HepG2 (cell line): ENCODE measurements around the gene PLAC9. TPM values are rescaled to one million over a fixed set of nuclear protein-coding genes. Genes with fewer than 3 reads are reported as not detected.

Experiments
- ATAC-seq: fragments of 200-7000 bp; cut with Tn5 transposase; 3 replicates; pipeline ENCODE4 v1.9.1; 2020; ENCODE audit warnings: mild to moderate bottlenecking, moderate library complexity
- BruUV-seq: library from RNA; stranded (reverse); fragments of 400-500 nt; replicated peaks from 2 replicates; lab custom pipeline; 2021; lab: Mats Ljungman, UMichigan
- CTCF ChIA-PET: fragments of 300-600 bp; formaldehyde crosslinking; extraction: SDS; loops from one replicate; lab custom pipeline; 2021; ENCODE audit warnings: low total read pairs, inconsistent platforms, low intra/inter-chr PET ratio; lab: Yijun Ruan, JAX
- POLR2A ChIA-PET: fragments of 350-600 bp; sonication (Branson Sonifier 250); formaldehyde crosslinking; loops from one replicate; lab custom pipeline; 2020; ENCODE audit warnings: antibody characterized with exemption, inconsistent platforms; lab: Yijun Ruan, JAX
- DNase-seq: peaks from one replicate; pipeline ENCODE4 v3.0.0-alpha.2; 2015; ENCODE audit warnings: low spot score
- FAIRE-seq: peaks from 3 replicates; lab custom pipeline; 2011; peaks lifted over from hg19 to GRCh38; lab: Jason Lieb, UNC
- H2AFZ ChIP-seq: one replicate; pipeline ENCODE4 v1.6.1; 2011; ENCODE audit warnings: low read length, inconsistent platforms
- H3K27ac ChIP-seq: fragments of 300-600 bp; 3 replicates; pipeline ENCODE4 v1.8.0; 2011; ENCODE audit warnings: mixed run types, mild to moderate bottlenecking, mixed read lengths, low read length, inconsistent platforms; ENCODE audit not compliant: insufficient read depth; ENCODE audit errors: extremely low read length
- H3K27me3 ChIP-seq, 2 experiments: fragments of 200-600 bp in 1 of 2; 2 replicates in 1 of 2; 3 replicates in 1 of 2; pipeline versions ENCODE4 v1.6.0 to v1.8.0; 2011; ENCODE audit warnings: low read length in 2 of 2, mild to moderate bottlenecking in 2 of 2, moderate library complexity in 2 of 2, inconsistent platforms in 1 of 2; ENCODE audit not compliant: insufficient read depth in 2 of 2, control insufficient read depth in 1 of 2
- H3K36me3 ChIP-seq, 2 experiments: fragments of 200-600 bp in 1 of 2; replicated peaks in 1 of 2; 2 replicates in 1 of 2; 3 replicates in 1 of 2; pipeline versions ENCODE4 v1.5.1 to v1.8.0; 2011; ENCODE audit warnings: low read length in 2 of 2, inconsistent platforms in 1 of 2; ENCODE audit not compliant: insufficient read depth in 2 of 2, control insufficient read depth in 1 of 2
- H3K4me1 ChIP-seq: 2 replicates; pipeline ENCODE4 v1.5.1; 2012; ENCODE audit warnings: low read length, inconsistent platforms; ENCODE audit not compliant: insufficient read depth
- H3K4me2 ChIP-seq: 2 replicates; pipeline ENCODE4 v1.6.0; 2011; ENCODE audit warnings: low read depth, low read length, inconsistent platforms
- H3K4me3 ChIP-seq, 3 experiments: fragments of 200-600 bp in 1 of 3; sonication (generic), shearing (Covaris generic) in 1 of 3; replicated peaks in 1 of 3; 2 replicates each; pipeline ENCODE4 v1.5.1; 2011 to 2016; ENCODE audit warnings: low read length in 3 of 3, inconsistent platforms in 2 of 3, low read depth in 2 of 3, mild to moderate bottlenecking in 2 of 3, control low read depth in 1 of 3, mixed read lengths in 1 of 3; ENCODE audit not compliant: insufficient read depth in 1 of 3
- H3K79me2 ChIP-seq: one replicate; pipeline ENCODE4 v1.6.1; 2011; ENCODE audit warnings: low read length, inconsistent platforms; ENCODE audit not compliant: insufficient read depth
- H3K9ac ChIP-seq: 2 replicates; pipeline ENCODE4 v1.6.0; 2011; ENCODE audit warnings: mild to moderate bottlenecking, low read depth, low read length, inconsistent platforms; ENCODE audit not compliant: insufficient read depth
- H3K9me3 ChIP-seq: 2 replicates; pipeline ENCODE4 v1.5.1; 2012; ENCODE audit warnings: mild to moderate bottlenecking, low read length
- H4K20me1 ChIP-seq: 2 replicates; pipeline ENCODE4 v1.6.0; 2011; ENCODE audit warnings: inconsistent platforms, mild to moderate bottlenecking, low read length, moderate library complexity; ENCODE audit not compliant: insufficient read depth
- BORCS8-MEF2B ChIP-seq: sonication (generic); formaldehyde crosslinking; IDR thresholded peaks from 2 replicates; pipeline ENCODE4 v1.8.0; 2022; ENCODE audit warnings: mild to moderate bottlenecking, missing genetic modification reagents
- CENPT ChIP-seq: sonication (generic); formaldehyde crosslinking; IDR thresholded peaks from 2 replicates; pipeline ENCODE4 v1.8.0; 2022; ENCODE audit warnings: low read depth, mild to moderate bottlenecking, moderate library complexity, missing genetic modification reagents
- GATAD2A ChIP-seq: IDR thresholded peaks from 2 replicates; pipeline ENCODE4 v1.6.1; 2016
- HMGA1 ChIP-seq: sonication (generic); formaldehyde crosslinking; conservative IDR thresholded peaks from 2 replicates; pipeline ENCODE4 v1.4.0; 2020; ENCODE audit warnings: missing genetic modification reagents
- KDM3A ChIP-seq: IDR thresholded peaks from 2 replicates; pipeline ENCODE4 v1.6.1; 2018; ENCODE audit warnings: low read depth, missing compliant biosample characterization
- MYNN ChIP-seq: sonication (generic); formaldehyde crosslinking; IDR thresholded peaks from 2 replicates; pipeline ENCODE4 v1.4.0; 2020; ENCODE audit warnings: mild to moderate bottlenecking, low read depth, missing genetic modification reagents
- RAD21 ChIP-seq: fragments of 450-650 bp; formaldehyde crosslinking; IDR thresholded peaks from 2 replicates; pipeline ENCODE4 v1.5.0; 2020; ENCODE audit warnings: mild to moderate bottlenecking
- SMC3 ChIP-seq: IDR thresholded peaks from 2 replicates; pipeline ENCODE4 v1.6.1; 2011; ENCODE audit warnings: low read length, improper control_type of control experiment
- SOX13 ChIP-seq, 3 experiments: fragments of 450-650 bp in 1 of 3; sonication (generic) in 1 of 3; formaldehyde crosslinking in 1 of 3; IDR thresholded peaks in 2 of 3; conservative IDR thresholded peaks in 1 of 3; 2 replicates each; pipeline versions ENCODE4 v1.5.0 to v1.6.1; 2016 to 2020; ENCODE audit warnings: antibody characterized with exemption in 1 of 3, mild to moderate bottlenecking in 1 of 3, missing compliant biosample characterization in 1 of 3, missing genetic modification reagents in 1 of 3, moderate library complexity in 1 of 3
- STAG1 ChIP-seq: sonication (generic); formaldehyde crosslinking; IDR thresholded peaks from 2 replicates; pipeline ENCODE4 v1.4.0; 2020; ENCODE audit warnings: missing genetic modification reagents
- TCF12 ChIP-seq, 2 experiments: fragments of 450-650 bp in 1 of 2; sonication (generic) in 1 of 2; formaldehyde crosslinking in 1 of 2; IDR thresholded peaks; 2 replicates each; pipeline versions ENCODE4 v1.6.1 to v1.8.0; 2017 to 2022; ENCODE audit warnings: antibody characterized with exemption in 1 of 2, mild to moderate bottlenecking in 1 of 2, missing genetic modification reagents in 1 of 2, moderate library complexity in 1 of 2
- YEATS2 ChIP-seq: sonication (generic); formaldehyde crosslinking; IDR thresholded peaks from 2 replicates; pipeline ENCODE4 v1.4.0; 2020; ENCODE audit warnings: missing genetic modification reagents, borderline replicate concordance
- ZNF510 ChIP-seq: sonication (generic); formaldehyde crosslinking; IDR thresholded peaks from 2 replicates; pipeline ENCODE4 v1.4.0; 2020; ENCODE audit warnings: low read depth, mild to moderate bottlenecking, missing genetic modification reagents
- ZNF660 ChIP-seq: sonication (generic); formaldehyde crosslinking; IDR thresholded peaks from 2 replicates; pipeline ENCODE4 v1.5.1; 2020; ENCODE audit warnings: mild to moderate bottlenecking, low read depth, missing genetic modification reagents, borderline replicate concordance
- ZNF878 ChIP-seq: sonication (generic); formaldehyde crosslinking; IDR thresholded peaks from 2 replicates; pipeline ENCODE4 v1.8.1; 2023; ENCODE audit warnings: mild to moderate bottlenecking, missing genetic modification reagents, moderate library complexity
- ZSCAN25 ChIP-seq: sonication (generic); formaldehyde crosslinking; IDR thresholded peaks from 2 replicates; pipeline ENCODE4 v1.8.0; 2022; ENCODE audit warnings: mild to moderate bottlenecking, missing genetic modification reagents
- ZSCAN29 ChIP-seq: sonication (generic); formaldehyde crosslinking; conservative IDR thresholded peaks from 2 replicates; pipeline ENCODE4 v1.4.0; 2020; ENCODE audit warnings: mild to moderate bottlenecking, missing genetic modification reagents
- WGBS: methylation state at CpG from one replicate; pipeline ENCODE4 v1.1.6; 2017; ENCODE audit warnings: low lambda C conversion rate; 5-methylcytosine and 5-hydroxymethylcytosine counted together
- in situ Hi-C: cut with HindIII; loops from 2 replicates; pipeline ENCODE4 v1.10.0; 2017; ENCODE audit warnings: low pct_unique_long_range_greater_than_20kb; ENCODE audit not compliant: extremely low pct_ligation_motif_present
- intact Hi-C: fragments of 100-400 bp; cut with micrococcal nuclease; formaldehyde crosslinking; loops from one replicate; pipeline ENCODE4 v1.10.0; 2022; ENCODE audit not compliant: unreplicated experiment
- polyA plus RNA-seq, 8 experiments: library from polyadenylated mRNA; depleted of rRNA in 3 of 8; stranded (reverse) in 7 of 8; unstranded in 1 of 8; fragments of >200 nt; fragmentation: Illumina TruSeq in 4 of 8; extraction: Trizol in 4 of 8; gene quantifications; 2 replicates each; pipeline versions ENCODE4 v1.2.1 to v1.2.3, GENCODE V29; 2011 to 2016; ENCODE audit warnings: low read depth in 4 of 8, missing spikeins in 1 of 8, mixed read lengths in 1 of 8; ENCODE audit not compliant: insufficient read depth in 1 of 8
- total RNA-seq, 5 experiments: library from RNA; depleted of rRNA; stranded (reverse); fragments of >200 nt; fragmentation: Illumina TruSeq; extraction: Trizol; gene quantifications; 2 replicates each; pipeline ENCODE4 v1.2.3, GENCODE V29; 2016; ENCODE audit warnings: low read depth in 1 of 5
- TF ChIP-seq, protein P1 (sequence below): sonication (generic); formaldehyde crosslinking; IDR thresholded peaks from 2 replicates; pipeline ENCODE4 v1.8.1; 2023; ENCODE audit warnings: mild to moderate bottlenecking, missing genetic modification reagents, borderline replicate concordance
- TF ChIP-seq, protein P2 (sequence below): sonication (generic); formaldehyde crosslinking; IDR thresholded peaks from 2 replicates; pipeline ENCODE4 v1.5.0; 2020; ENCODE audit warnings: mild to moderate bottlenecking, missing genetic modification reagents, moderate library complexity

Gene PLAC9
- total and polyA plus RNA-seq, 2 of the 13 experiments (the other 11 are each of a cell fraction or from before 2014, with no cell fraction given), result not detected

DNA sequence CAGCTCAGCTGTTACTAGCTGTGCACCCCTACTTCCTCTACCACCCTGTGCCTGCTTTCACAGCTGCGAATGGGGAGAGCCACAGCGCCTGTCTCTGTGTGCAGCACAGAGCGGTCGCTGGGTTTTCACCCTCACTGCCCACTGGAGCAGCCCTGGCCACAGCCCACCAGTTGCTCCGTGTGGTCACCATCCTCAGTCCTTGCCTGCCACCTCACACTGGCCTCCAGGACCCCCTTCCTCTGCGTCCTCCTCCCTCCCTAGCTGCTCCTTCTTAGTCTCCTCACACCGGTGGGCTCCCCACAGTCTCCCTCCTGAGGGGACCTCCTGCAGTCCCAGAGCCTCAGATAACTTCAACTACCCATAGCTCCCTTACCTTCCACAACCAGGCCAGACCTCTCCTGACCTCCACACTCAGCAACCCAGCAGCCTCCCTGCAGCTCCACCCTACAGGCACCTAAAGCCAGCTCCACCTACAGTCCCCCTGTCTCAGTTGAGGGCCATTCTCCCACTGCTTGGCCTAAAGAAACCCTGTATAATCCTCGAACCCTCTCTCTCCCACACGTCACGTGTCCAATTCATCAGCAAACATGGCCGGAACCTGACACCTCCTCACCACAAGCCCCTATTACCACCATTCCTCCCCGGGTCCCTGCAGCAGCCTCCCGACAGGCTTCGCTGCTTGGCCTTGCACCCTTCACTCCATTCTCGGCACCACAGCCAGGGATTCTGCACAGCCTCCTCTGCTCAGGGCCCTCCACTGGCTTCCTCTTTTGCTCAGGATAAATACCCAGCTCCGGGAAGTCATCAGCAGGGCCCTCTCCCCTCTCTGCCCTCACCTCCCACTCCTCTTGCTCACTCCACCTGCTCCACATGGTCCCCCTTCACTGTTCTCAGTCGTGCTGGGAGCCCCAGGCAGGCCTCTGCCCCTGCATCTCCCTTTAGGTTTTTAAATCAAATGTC is 28.1 kb downstream of the PLAC9 start (continued):
- TF ChIP-seq TCF12 (IDR thresholded peaks at IDR 0.05), result no peak
- no peak for TF ChIP-seq TCF12 (CRISPR knock-in tag; IDR thresholded peaks at IDR 0.05)
- TF ChIP-seq ZNF510 (CRISPR knock-in tag), result no peak
- no peak for TF ChIP-seq HMGA1 (CRISPR knock-in tag)
- TF ChIP-seq GATAD2A (CRISPR knock-in tag), result no peak

DNA sequence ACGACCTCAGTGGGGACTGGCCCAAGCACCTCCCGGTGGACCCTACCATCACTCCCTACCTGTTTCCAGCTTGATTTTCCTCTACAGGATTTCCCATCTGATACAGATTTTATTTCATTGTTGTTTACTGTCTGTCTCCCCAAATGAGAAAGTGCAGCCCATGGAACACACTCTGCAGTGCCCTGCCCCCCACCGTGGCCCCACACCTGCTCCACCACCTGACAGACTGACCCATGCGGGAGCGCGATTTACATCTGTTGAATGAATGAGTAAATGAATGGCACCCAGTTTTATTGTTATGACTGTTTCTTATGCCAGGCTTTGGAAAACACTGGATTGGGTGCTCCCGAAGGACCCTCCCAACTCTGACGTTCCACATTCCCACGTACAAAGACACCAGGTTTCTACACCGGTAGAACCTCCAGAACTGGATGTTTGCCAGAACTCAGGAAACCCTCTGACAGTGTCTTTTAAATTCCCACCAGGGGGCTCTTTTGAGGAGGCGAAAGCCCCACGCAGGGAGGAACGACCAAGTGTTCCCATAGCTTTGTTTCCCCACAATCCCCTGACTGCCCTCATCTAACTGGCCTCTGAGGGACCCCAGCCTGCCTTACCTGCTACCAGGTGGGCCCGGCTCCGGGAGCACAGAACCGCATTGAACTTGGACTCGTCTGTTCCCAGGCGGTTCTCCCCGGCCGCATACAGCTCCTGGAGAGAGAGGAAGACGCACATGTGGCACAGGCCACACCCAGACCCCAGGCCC is 29.0 kb downstream of the PLAC9 start:
- Histone ChIP-seq H3K9ac (no peak overlapping the region), H3K4me1 (no peaks in the 10 kb centered on the region), H3K9me3 (no peaks in the 10 kb centered on the region), H2AFZ (no peak overlapping the region), H3K36me3 (peaks cover 14 to 64% of the 10 kb centered on the region in 2 experiments; a peak in 4 of 5 replicates), H3K4me2 (no peak overlapping the region), H3K27me3 (no peaks in the 10 kb centered on the region), H3K79me2 (no peaks in the 10 kb centered on the region), H3K27ac (no peak overlapping the region), H3K4me3 (no peak overlapping the region), H4K20me1 (no peaks in the 10 kb centered on the region)
- 91% methylated on average over 13 of the region's 21 CpGs for WGBS
- ChIA-PET CTCF (interaction anchor here (0.9 to 2.1 kb wide), 2 partner anchors 17 to 61 kb away, joined by 4 to 10 read pairs; no protein-coding TSS in a partner anchor), POLR2A (no interaction called here)
- ATAC-seq (peak; percentile 45; the same call in 2 of the 3 replicates), FAIRE-seq (no peak), DNase-seq (peak; percentile 55)
- BruUV-seq, result no TSS peak
- in situ Hi-C loops, result no loop called here
- intact Hi-C loops, result loop anchor here (1.0 kb wide), 1 partner anchor 42 kb away; no protein-coding TSS in a partner anchor
- no peak for TF ChIP-seq KDM3A (CRISPR knock-in tag)
- no peak for TF ChIP-seq SOX13 (IDR thresholded peaks at IDR 0.05)
- no peak for TF ChIP-seq SOX13 (CRISPR knock-in tag; conservative IDR thresholded peaks at IDR 0.05 in 1 of 2, IDR thresholded peaks at IDR 0.05 in 1 of 2)
- no peak for TF ChIP-seq ZSCAN29
- TF ChIP-seq BORCS8-MEF2B, result no peak
- TF ChIP-seq ZSCAN25, result no peak
- TF ChIP-seq, protein P1, sequence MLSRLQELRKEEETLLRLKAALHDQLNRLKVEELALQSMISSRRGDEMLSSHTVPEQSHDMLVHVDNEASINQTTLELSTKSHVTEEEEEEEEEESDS, result no peak
- peak; percentile 40; the same call in 1 of the 2 replicates for TF ChIP-seq RAD21 (CRISPR knock-in tag)
- no peak for TF ChIP-seq MYNN (CRISPR knock-in tag)
- TF ChIP-seq ZNF878, result no peak
- TF ChIP-seq, protein P2, sequence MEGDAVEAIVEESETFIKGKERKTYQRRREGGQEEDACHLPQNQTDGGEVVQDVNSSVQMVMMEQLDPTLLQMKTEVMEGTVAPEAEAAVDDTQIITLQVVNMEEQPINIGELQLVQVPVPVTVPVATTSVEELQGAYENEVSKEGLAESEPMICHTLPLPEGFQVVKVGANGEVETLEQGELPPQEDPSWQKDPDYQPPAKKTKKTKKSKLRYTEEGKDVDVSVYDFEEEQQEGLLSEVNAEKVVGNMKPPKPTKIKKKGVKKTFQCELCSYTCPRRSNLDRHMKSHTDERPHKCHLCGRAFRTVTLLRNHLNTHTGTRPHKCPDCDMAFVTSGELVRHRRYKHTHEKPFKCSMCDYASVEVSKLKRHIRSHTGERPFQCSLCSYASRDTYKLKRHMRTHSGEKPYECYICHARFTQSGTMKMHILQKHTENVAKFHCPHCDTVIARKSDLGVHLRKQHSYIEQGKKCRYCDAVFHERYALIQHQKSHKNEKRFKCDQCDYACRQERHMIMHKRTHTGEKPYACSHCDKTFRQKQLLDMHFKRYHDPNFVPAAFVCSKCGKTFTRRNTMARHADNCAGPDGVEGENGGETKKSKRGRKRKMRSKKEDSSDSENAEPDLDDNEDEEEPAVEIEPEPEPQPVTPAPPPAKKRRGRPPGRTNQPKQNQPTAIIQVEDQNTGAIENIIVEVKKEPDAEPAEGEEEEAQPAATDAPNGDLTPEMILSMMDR (CRISPR knock-in tag), result 0 out of 2 replicates have a peak, but pooled peaks have one; percentile 22
- TF ChIP-seq SMC3, result peak; percentile 61; the same call in 1 of the 2 replicates
- TF ChIP-seq YEATS2 (CRISPR knock-in tag), result no peak
- TF ChIP-seq STAG1 (CRISPR knock-in tag), result peak; percentile 39
- no peak for TF ChIP-seq CENPT (CRISPR knock-in tag)
- TF ChIP-seq ZNF660 (CRISPR knock-in tag), result no peak
